GM12872 (cell line): ENCODE data around the gene SCARF2.

Experiments used
- CTCF ChIP-seq: IDR thresholded peaks from 3 replicates; pipeline ENCODE4 v1.5.1; 2011; ENCODE audit warnings: low read depth, mild to moderate bottlenecking, low read length, moderate library complexity; ENCODE audit not compliant: insufficient read depth

SCARF2 gene

DNA sequence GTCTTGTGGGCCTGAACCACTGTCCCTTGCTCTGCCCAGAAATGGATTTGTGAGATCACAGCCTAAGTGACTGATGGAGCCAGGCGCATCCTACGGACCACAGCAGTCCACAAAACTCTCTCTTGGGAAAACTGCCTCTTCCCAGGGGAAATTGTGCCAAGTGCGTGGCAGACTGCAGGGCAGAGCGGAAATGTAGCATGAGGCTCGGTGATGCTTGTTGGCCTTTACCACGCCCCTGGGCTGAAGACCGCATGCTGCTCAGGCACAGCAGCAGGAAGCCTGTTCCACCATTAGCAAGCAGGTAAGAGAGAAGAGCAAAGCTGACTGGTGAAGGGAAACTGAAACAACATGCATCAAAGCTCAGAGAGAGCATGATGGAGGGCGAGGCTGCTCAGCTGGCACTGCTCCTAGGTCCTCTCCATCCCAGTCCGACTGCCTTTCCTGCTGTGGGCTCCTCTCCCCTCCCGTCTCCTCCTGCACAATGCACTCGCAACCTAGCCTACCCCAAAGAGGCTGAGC, 26.5 kb upstream of the SCARF2 start:
- TF ChIP-seq CTCF: no peak

DNA sequence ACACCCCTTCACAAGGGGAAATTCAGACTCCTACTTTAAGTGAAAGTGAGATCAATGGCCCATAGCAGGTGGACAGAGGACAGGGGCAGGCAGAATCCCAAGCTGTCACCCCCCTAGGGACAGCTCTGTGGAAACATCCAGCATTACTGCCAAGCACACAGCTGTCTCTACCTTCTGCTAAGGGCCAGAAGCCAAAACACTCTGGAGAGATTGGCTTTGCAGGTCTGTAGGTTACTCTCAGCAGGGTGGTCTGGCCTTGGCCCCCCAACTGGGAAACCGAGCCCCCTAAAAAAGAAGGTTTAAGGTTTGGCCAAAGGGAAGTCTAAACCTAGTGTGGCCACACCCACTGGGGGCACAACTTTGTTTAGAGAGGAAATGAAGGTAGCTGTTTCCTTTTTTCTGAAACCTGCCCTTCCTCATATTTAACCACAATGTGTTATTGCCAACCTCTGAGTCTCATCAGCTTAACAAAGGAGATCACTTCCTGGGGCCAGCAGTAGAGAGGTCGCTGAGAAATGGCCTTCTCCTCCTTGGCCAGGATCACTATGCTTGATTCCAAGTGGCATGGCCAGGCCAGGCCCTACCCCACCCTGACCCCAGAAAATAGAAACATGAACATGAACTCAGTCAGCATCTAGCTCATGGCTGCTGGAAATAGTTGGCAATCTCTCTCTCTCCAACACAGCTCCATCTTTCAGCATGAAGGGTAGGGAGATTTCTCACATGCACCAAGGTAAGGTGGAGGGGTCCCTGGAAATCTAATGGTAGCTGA, 25.9 kb upstream of the SCARF2 start:
- TF ChIP-seq CTCF: no peak

GRCh38 chr22:20459862-20460261, 22.2 kb upstream of the SCARF2 start:
- no peak for TF ChIP-seq CTCF

DNA sequence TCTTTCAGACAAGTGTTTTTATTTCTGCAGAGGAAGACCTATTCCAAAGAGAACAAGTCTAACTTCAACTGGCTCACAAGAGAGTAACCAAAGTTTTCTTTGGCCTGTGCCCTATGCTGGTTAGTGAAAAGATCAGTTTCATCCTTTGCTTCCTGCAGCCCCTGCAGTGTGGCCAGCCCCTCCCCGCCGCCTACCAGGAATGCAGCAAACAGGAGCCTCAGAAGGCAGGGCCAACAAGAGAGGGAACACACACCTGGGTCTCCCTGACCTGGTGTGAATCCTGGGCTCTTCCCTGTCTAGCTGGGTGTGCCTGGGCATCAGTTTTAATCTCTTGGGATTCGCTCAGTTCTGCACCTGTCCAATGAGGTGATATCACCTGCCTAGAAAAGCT, 21.5 kb upstream of the SCARF2 start:
- TF ChIP-seq CTCF: no peak

- TF ChIP-seq CTCF: no peak
These were observed 21.0 kb upstream of the SCARF2 start for GRCh38 chr22:20458530-20459151.

- no peak for TF ChIP-seq CTCF
These were observed 20.0 kb upstream of the SCARF2 start for GRCh38 chr22:20457506-20458240.

- no peak for TF ChIP-seq CTCF
These were observed 19.1 kb upstream of the SCARF2 start for GRCh38 chr22:20456722-20457076.
